Activated naive CD8-positive, alpha-beta T cell treated with anti-CD3 and anti-CD28 coated beads for 36 hours (primary cell): ENCODE results near the gene CSNK1G3. TPM values are rescaled to one million over a fixed set of nuclear protein-coding genes. Genes with fewer than 3 reads are reported as not detected.

ENCODE experiments used
- DNase-seq: peaks from one replicate; pipeline ENCODE4 v3.0.0; 2021
- H3K27ac Mint-ChIP-seq: one replicate; pipeline ENCODE4 v1.8.0; 2022; ENCODE audit warnings: mild to moderate bottlenecking, moderate library complexity, mixed read lengths
- H3K27me3 Mint-ChIP-seq: one replicate; pipeline ENCODE4 v1.8.0; 2022; ENCODE audit warnings: mild to moderate bottlenecking, mixed read lengths
- H3K36me3 Mint-ChIP-seq: one replicate; pipeline ENCODE4 v1.8.0; 2021; ENCODE audit warnings: mild to moderate bottlenecking, mixed read lengths
- H3K4me1 Mint-ChIP-seq: one replicate; pipeline ENCODE4 v1.8.0; 2021; ENCODE audit warnings: mixed read lengths
- H3K4me3 Mint-ChIP-seq: one replicate; pipeline ENCODE4 v1.8.0; 2022; ENCODE audit warnings: mild to moderate bottlenecking, moderate library complexity, mixed read lengths
- H3K9me3 Mint-ChIP-seq: one replicate; pipeline ENCODE4 v1.8.0; 2022; ENCODE audit warnings: mixed read lengths
- total RNA-seq, 2 experiments: library from RNA; stranded (reverse); gene quantifications; one replicate each; pipeline ENCODE4 v1.2.3, GENCODE V29; 2021

Gene CSNK1G3
- total RNA-seq, 2 experiments from 2014 or later, result 29.9 to 32.8 TPM

DNA sequence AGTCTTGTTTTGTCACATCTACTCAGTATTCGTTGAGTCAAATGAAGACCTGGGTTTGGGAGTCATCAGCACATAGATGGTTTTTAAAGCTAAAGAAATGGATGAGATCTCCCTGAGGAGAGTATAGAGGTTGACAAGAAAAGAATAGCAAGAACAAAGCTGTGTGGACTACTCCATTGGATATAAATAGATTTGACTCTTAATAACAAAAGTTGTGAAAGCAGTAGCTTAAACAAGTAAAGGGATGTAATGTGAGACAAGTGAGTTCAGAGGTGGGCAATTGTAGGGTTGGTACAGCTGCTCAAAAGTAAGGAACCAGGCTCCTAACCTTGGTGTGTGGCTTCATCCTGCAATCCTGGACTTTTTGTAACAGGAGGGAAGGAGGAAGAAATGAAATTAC is 49.3 kb downstream of the CSNK1G3 start:
- peaks cover 9% of the 10 kb centered on the region for H3K4me1 Mint-ChIP-seq

DNA sequence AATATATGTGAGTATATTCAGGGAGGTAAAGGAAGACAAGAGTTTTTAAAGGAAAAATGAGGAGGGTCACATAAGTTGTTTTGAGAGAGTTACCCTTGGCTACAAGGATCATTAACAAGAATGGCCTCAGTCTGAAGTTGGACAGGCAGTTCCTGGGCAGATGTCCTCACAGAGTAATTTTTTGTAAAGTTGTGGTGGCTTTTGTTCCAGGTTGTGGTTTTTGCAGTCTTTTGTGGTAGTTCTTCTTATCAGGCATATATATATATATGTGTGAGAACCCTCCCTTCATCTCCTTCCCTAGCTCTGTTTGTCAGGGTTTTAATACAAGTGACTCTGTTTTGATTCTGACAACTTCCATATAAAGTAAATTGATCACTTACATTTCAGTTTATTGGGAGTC is 60.0 kb downstream of the CSNK1G3 start:
- Mint-ChIP-seq H3K9me3 (peaks cover under 1% of the 10 kb centered on the region), H3K36me3 (peaks cover 3% of the 10 kb centered on the region), H3K27ac (no peak overlapping the region), H3K4me1 (peaks cover 21% of the 10 kb centered on the region), H3K4me3 (no peak overlapping the region), H3K27me3 (no peaks in the 10 kb centered on the region)
- no peak for DNase-seq

More for the DNA sequence above, 49.3 kb downstream of the CSNK1G3 start:
- Mint-ChIP-seq H3K36me3 (peaks cover 45% of the 10 kb centered on the region), H3K27ac (no peak overlapping the region), H3K4me3 (no peak overlapping the region), H3K27me3 (no peaks in the 10 kb centered on the region), H3K9me3 (peaks cover 1% of the 10 kb centered on the region)
- no peak for DNase-seq

- no peak for DNase-seq
- Mint-ChIP-seq H3K27ac (no peak overlapping the region), H3K4me1 (peaks cover 2% of the 10 kb centered on the region), H3K9me3 (no peaks in the 10 kb centered on the region), H3K4me3 (no peak overlapping the region), H3K36me3 (peaks cover 14% of the 10 kb centered on the region), H3K27me3 (no peaks in the 10 kb centered on the region)
Observed at GRCh38 chr5:123578390-123578789, 66.4 kb downstream of the CSNK1G3 start.

GRCh38 chr5:123579410-123579809 is 67.4 kb downstream of the CSNK1G3 start:
- peaks cover 21% of the 10 kb centered on the region for H3K36me3 Mint-ChIP-seq
- peaks cover 2% of the 10 kb centered on the region for H3K4me1 Mint-ChIP-seq
- no peaks in the 10 kb centered on the region for H3K27me3 Mint-ChIP-seq
- DNase-seq, result no peak
- no peak overlapping the region for H3K27ac Mint-ChIP-seq
- H3K9me3 Mint-ChIP-seq, result no peaks in the 10 kb centered on the region
- H3K4me3 Mint-ChIP-seq, result no peak overlapping the region

- Mint-ChIP-seq H3K27ac (no peak overlapping the region), H3K27me3 (no peaks in the 10 kb centered on the region), H3K4me1 (peaks cover 2% of the 10 kb centered on the region), H3K4me3 (no peak overlapping the region), H3K9me3 (no peaks in the 10 kb centered on the region), H3K36me3 (peaks cover 31% of the 10 kb centered on the region)
- no peak for DNase-seq
Observed at GRCh38 chr5:123582550-123583285, 70.7 kb downstream of the CSNK1G3 start.

GRCh38 chr5:123585871-123586270 is 73.9 kb downstream of the CSNK1G3 start:
- no peak overlapping the region for H3K4me3 Mint-ChIP-seq
- no peaks in the 10 kb centered on the region for H3K4me1 Mint-ChIP-seq
- H3K36me3 Mint-ChIP-seq, result peaks cover 21% of the 10 kb centered on the region
- H3K27ac Mint-ChIP-seq, result no peak overlapping the region
- DNase-seq, result no peak
- H3K27me3 Mint-ChIP-seq, result no peaks in the 10 kb centered on the region
- no peaks in the 10 kb centered on the region for H3K9me3 Mint-ChIP-seq

DNA sequence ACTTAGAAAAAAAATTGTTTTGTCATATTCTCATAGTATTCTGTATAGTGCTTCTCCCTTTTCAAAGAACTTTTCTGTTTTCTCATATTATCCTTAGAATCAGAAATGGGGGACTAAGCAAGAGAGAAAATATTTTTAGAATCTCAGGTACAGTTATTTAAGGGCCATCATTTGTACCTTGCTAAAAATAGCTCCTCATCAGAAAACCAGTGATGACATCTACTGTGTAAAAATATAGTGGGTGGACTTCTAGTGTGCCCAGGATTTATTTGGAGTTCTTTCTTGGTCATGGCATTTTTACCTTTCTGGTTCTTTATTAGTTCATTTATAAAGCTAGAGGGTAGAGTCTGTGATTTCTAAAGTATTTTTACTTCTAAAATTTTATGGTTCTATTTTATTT is 82.5 kb downstream of the CSNK1G3 start:
- no peaks in the 10 kb centered on the region for H3K27me3 Mint-ChIP-seq
- no peak overlapping the region for H3K4me3 Mint-ChIP-seq
- no peak overlapping the region for H3K27ac Mint-ChIP-seq
- DNase-seq, result no peak
- no peaks in the 10 kb centered on the region for H3K9me3 Mint-ChIP-seq
- no peaks in the 10 kb centered on the region for H3K4me1 Mint-ChIP-seq
- H3K36me3 Mint-ChIP-seq, result peaks cover 19% of the 10 kb centered on the region

DNA sequence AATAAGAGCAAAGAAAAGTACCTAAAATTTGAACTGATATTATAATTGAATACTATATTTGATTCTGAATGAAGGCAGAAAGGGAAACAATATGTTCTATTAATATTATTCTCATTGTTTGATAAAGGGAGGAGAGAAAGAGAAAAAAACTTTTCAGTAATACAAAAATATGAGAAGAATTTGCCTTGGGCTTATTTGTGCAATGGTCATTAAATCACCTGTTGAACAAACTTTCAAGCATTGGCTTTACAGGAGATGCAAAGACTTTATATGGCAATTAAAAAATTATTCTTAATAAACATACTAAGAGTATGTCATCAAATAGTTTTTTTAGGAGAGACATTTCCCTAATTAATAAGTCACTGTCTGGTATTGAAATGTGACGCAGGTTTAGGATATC is 85.0 kb downstream of the CSNK1G3 start:
- no peak overlapping the region for H3K27ac Mint-ChIP-seq
- peaks cover 18% of the 10 kb centered on the region for H3K36me3 Mint-ChIP-seq
- H3K4me3 Mint-ChIP-seq, result no peak overlapping the region
- no peaks in the 10 kb centered on the region for H3K4me1 Mint-ChIP-seq
- no peaks in the 10 kb centered on the region for H3K27me3 Mint-ChIP-seq
- no peak for DNase-seq
- no peaks in the 10 kb centered on the region for H3K9me3 Mint-ChIP-seq

- no peak overlapping the region for H3K27ac Mint-ChIP-seq
- no peaks in the 10 kb centered on the region for H3K4me1 Mint-ChIP-seq
- no peak for DNase-seq
- H3K27me3 Mint-ChIP-seq, result no peaks in the 10 kb centered on the region
- no peak overlapping the region for H3K4me3 Mint-ChIP-seq
- no peaks in the 10 kb centered on the region for H3K9me3 Mint-ChIP-seq
- H3K36me3 Mint-ChIP-seq, result peaks cover 17% of the 10 kb centered on the region
Observed at GRCh38 chr5:123598028-123598689, 86.2 kb downstream of the CSNK1G3 start.

DNA sequence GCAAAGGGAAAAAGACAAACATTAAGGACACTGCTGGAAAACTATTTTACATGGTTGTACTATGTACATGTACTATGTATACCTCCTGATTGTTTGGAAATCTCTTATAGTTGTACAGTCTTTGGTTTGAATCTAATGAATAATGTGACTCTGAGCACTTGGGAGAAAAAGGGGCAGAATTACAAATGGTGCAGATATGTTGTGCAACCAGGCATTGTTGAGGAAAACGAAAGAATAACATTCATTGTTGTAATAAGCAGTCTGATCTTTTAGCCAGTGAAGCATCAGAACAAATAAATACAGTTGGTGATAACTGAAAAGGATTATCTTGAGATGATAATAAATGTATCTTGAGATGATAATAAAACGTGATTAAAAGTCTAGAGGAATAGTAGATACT is 87.2 kb downstream of the CSNK1G3 start:
- Mint-ChIP-seq H3K27me3 (no peaks in the 10 kb centered on the region), H3K4me3 (no peak overlapping the region), H3K27ac (no peak overlapping the region), H3K9me3 (no peaks in the 10 kb centered on the region), H3K36me3 (peaks cover 16% of the 10 kb centered on the region), H3K4me1 (no peaks in the 10 kb centered on the region)
- DNase-seq, result no peak

DNA sequence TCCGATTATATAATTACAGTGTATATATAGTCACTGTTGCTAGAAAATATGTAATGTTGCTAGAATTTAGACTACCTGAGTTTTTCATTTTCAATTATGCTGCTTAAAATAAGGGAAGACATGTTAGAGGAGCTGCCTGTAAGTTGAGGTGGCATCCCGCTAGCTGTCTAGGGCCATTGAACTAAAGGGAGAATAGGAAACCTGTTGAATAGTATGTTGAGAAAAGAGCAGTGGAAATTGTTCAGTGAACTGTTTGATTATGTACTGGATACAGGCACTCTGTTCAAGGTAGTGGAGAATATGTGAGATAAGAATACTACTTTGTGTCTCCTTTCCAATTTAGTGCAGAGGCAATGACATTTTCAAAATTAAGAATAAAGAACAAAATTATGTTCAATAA is 89.6 kb downstream of the CSNK1G3 start:
- Mint-ChIP-seq H3K4me3 (no peak overlapping the region), H3K27me3 (no peaks in the 10 kb centered on the region), H3K27ac (no peak overlapping the region), H3K36me3 (peaks cover 16% of the 10 kb centered on the region), H3K9me3 (no peaks in the 10 kb centered on the region), H3K4me1 (peaks cover 1% of the 10 kb centered on the region)
- DNase-seq, result no peak

DNA sequence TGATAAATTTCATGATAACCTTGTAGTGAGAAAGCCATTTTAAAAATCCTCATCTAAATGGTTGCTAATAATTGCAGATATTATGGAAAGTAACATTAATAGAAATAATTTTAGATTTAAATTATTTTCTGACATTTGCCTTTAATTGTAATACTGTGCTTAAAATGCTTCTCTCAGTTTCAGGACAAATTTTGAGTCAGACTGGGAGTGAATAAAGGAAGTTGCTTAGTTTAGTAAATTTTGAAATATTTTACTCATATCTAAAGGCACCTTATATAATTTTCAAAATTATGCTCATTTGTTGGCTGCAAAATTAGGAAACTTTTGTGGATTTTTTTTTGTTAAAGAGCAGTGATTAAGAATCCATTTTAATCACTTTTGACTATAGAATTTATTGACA is 93.8 kb downstream of the CSNK1G3 start:
- Mint-ChIP-seq H3K4me1 (peaks cover 10% of the 10 kb centered on the region), H3K27ac (no peak overlapping the region), H3K4me3 (no peak overlapping the region), H3K36me3 (peaks cover 7% of the 10 kb centered on the region), H3K27me3 (no peaks in the 10 kb centered on the region), H3K9me3 (no peaks in the 10 kb centered on the region)
- no peak for DNase-seq

GRCh38 chr5:123610209-123610608 is 98.2 kb downstream of the CSNK1G3 start:
- Mint-ChIP-seq H3K4me3 (no peak overlapping the region), H3K27me3 (no peaks in the 10 kb centered on the region), H3K9me3 (no peaks in the 10 kb centered on the region), H3K27ac (no peak overlapping the region), H3K36me3 (peaks cover 6% of the 10 kb centered on the region), H3K4me1 (peaks cover 8% of the 10 kb centered on the region)
- DNase-seq, result no peak

GRCh38 chr5:123610665-123611405 is 98.9 kb downstream of the CSNK1G3 start:
- H3K27me3 Mint-ChIP-seq, result no peaks in the 10 kb centered on the region
- no peaks in the 10 kb centered on the region for H3K9me3 Mint-ChIP-seq
- H3K27ac Mint-ChIP-seq, result no peak overlapping the region
- peaks cover 6% of the 10 kb centered on the region for H3K36me3 Mint-ChIP-seq
- peaks cover 8% of the 10 kb centered on the region for H3K4me1 Mint-ChIP-seq
- DNase-seq, result peak; percentile 5
- no peak overlapping the region for H3K4me3 Mint-ChIP-seq

DNA sequence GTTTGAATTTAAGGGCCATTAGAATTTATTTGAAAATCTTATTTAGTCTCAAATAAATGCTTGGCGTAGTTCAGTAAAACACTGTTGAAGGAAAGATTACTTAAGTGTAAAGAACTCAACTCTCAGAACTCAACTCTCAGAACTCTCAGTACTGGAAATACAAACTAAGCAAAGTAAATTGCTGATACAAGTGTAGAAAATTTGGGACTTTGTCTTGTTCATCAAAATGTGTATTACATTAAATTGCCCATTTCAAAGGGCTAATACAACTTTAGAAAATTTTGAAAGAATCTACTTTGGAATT is 99.4 kb downstream of the CSNK1G3 start:
- H3K9me3 Mint-ChIP-seq, result no peaks in the 10 kb centered on the region
- H3K4me3 Mint-ChIP-seq, result no peak overlapping the region
- H3K4me1 Mint-ChIP-seq, result peaks cover 8% of the 10 kb centered on the region
- peaks cover 6% of the 10 kb centered on the region for H3K36me3 Mint-ChIP-seq
- no peak overlapping the region for H3K27ac Mint-ChIP-seq
- no peak for DNase-seq
- no peaks in the 10 kb centered on the region for H3K27me3 Mint-ChIP-seq
